Right atrium auricular region (tissue), 2 donors: Measurements from ENCODE around the gene CYS1. TPM values are rescaled to one million over a fixed set of nuclear protein-coding genes. Genes with fewer than 3 reads are reported as not detected.

Experiments
- DNase-seq: peaks from one replicate; pipeline ENCODE4 v3.0.0-alpha.2; 2019; ENCODE audit warnings: low spot score
- H3K27ac ChIP-seq, 2 donors: fragments of 200-600 bp; sonication (generic); 1 replicate in 1 of 2; 2 replicates in 1 of 2; pipeline ENCODE4 v1.5.1; 2016 to 2019
- H3K27me3 ChIP-seq, 2 donors: fragments of 200-600 bp; sonication (generic); one replicate each; pipeline versions ENCODE4 v1.5.1 to v1.6.0; 2017 to 2019
- H3K36me3 ChIP-seq: fragments of 200-600 bp; sonication (generic); one replicate; pipeline ENCODE4 v1.5.1; 2016
- H3K4me1 ChIP-seq, 2 donors: fragments of 200-600 bp; sonication (generic); one replicate each; pipeline versions ENCODE4 v1.5.1 to v1.6.0; 2017 to 2019
- H3K4me3 ChIP-seq, 2 donors: fragments of 200-600 bp; sonication (generic); 1 replicate in 1 of 2; 2 replicates in 1 of 2; pipeline ENCODE4 v1.5.1; 2017 to 2019; ENCODE audit warnings: mild to moderate bottlenecking in 1 of 2, moderate library complexity in 1 of 2
- H3K9me3 ChIP-seq, 2 donors: fragments of 200-600 bp; sonication (generic); one replicate each; pipeline ENCODE4 v1.5.1; 2019
- CTCF ChIP-seq, 2 donors: fragments of 200-600 bp; sonication (generic); IDR thresholded peaks; one replicate each; pipeline ENCODE4 v1.5.1; 2019; ENCODE audit warnings: antibody characterized with exemption in 2 of 2
- total RNA-seq, 2 donors: library from RNA; depleted of rRNA; stranded (reverse); fragments of >200 nt; gene quantifications; one replicate each; pipeline ENCODE4 v1.1.0, GENCODE V29; 2016

CYS1 gene
- total RNA-seq, 2 donors from 2014 or later: 4.8 to 5.9 TPM

GRCh38 chr2:10036095-10036884, 43.9 kb downstream of the CYS1 start:
- Histone ChIP-seq H3K4me3 (no peak overlapping the region), H3K27ac (peak overlapping the region; percentile 84 to 86), H3K4me1 (peaks cover 0 to 56% of the 10 kb centered on the region in 2 donors), H3K9me3 (no peaks in the 10 kb centered on the region), H3K36me3 (no peaks in the 10 kb centered on the region), H3K27me3 (no peaks in the 10 kb centered on the region)
- peak; percentile 58 to 70 for TF ChIP-seq CTCF (IDR thresholded peaks at IDR 0.05)
- DNase-seq: peak; percentile 80

GRCh38 chr2:10035633-10036032, 44.6 kb downstream of the CYS1 start:
- no peak for TF ChIP-seq CTCF (IDR thresholded peaks at IDR 0.05)
- peaks cover 0 to 49% of the 10 kb centered on the region in 2 donors for H3K4me1 ChIP-seq
- DNase-seq: no peak
- H3K9me3 ChIP-seq: no peaks in the 10 kb centered on the region
- no peak overlapping the region for H3K4me3 ChIP-seq
- H3K36me3 ChIP-seq: no peaks in the 10 kb centered on the region
- H3K27ac ChIP-seq: peak overlapping the region; percentile 84 to 86
- no peaks in the 10 kb centered on the region for H3K27me3 ChIP-seq

GRCh38 chr2:10035053-10035422, 45.2 kb downstream of the CYS1 start:
- Histone ChIP-seq H3K27me3 (no peaks in the 10 kb centered on the region), H3K4me3 (no peak overlapping the region), H3K36me3 (no peaks in the 10 kb centered on the region), H3K4me1 (peaks cover 0 to 43% of the 10 kb centered on the region in 2 donors), H3K27ac (peak overlapping the region; percentile 84 to 86), H3K9me3 (no peaks in the 10 kb centered on the region)
- DNase-seq: no peak
- TF ChIP-seq CTCF (IDR thresholded peaks at IDR 0.05): no peak

DNA sequence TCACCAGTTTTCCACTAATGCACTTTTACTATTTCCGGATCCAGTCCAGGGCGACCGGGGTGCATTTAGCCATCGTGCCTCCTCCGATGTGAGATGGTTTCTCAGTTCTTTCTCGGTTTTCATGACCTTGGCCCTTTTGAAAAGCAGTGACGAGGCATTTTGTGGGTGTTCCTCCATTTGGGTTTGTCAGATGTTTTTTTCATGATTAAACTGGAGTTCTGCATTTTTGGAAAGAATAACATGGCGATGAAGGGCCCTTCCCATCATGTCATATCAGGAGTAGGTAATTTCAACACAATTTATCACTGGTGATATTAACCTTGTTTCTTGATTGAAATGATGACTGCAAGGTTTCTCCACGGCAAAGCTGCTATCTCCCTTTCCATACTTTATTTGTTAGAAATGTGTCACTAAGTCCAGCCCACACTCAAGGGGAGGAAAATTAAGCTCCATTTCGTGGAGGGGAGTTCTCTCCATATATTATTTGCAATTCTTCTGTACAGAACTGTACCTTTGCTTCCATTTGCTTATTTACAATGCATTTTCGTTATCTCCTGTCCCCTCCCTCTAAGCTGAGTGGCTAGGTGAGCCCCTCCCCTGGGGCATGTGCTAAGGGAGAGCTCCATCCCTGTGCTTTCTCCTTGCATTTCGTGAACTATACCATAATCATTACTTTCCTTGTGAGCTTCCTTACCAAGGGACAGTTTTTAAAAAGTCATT, 45.7 kb downstream of the CYS1 start:
- Histone ChIP-seq H3K36me3 (no peaks in the 10 kb centered on the region), H3K9me3 (no peaks in the 10 kb centered on the region), H3K27me3 (no peaks in the 10 kb centered on the region), H3K4me3 (no peak overlapping the region), H3K4me1 (peaks cover 0 to 44% of the 10 kb centered on the region in 2 donors), H3K27ac (no peak overlapping the region)
- DNase-seq: no peak
- TF ChIP-seq CTCF (IDR thresholded peaks at IDR 0.05): no peak

GRCh38 chr2:10033251-10034006, 46.8 kb downstream of the CYS1 start:
- Histone ChIP-seq H3K4me1 (peaks cover 0 to 54% of the 10 kb centered on the region in 2 donors), H3K36me3 (no peaks in the 10 kb centered on the region), H3K4me3 (no peak overlapping the region), H3K27ac (peak overlapping the region in 1 of 2 donors; percentile 7), H3K27me3 (no peaks in the 10 kb centered on the region), H3K9me3 (no peaks in the 10 kb centered on the region)
- no peak for DNase-seq
- no peak for TF ChIP-seq CTCF (IDR thresholded peaks at IDR 0.05)
